T follicular helper cell (primary cell): ENCODE measurements around the gene UGT1A7.

Experiments used
- DNase-seq: peaks from one replicate; pipeline ENCODE4 v3.0.0-alpha.2; 2020; ENCODE audit warnings: low read depth

The UGT1A7 gene

DNA sequence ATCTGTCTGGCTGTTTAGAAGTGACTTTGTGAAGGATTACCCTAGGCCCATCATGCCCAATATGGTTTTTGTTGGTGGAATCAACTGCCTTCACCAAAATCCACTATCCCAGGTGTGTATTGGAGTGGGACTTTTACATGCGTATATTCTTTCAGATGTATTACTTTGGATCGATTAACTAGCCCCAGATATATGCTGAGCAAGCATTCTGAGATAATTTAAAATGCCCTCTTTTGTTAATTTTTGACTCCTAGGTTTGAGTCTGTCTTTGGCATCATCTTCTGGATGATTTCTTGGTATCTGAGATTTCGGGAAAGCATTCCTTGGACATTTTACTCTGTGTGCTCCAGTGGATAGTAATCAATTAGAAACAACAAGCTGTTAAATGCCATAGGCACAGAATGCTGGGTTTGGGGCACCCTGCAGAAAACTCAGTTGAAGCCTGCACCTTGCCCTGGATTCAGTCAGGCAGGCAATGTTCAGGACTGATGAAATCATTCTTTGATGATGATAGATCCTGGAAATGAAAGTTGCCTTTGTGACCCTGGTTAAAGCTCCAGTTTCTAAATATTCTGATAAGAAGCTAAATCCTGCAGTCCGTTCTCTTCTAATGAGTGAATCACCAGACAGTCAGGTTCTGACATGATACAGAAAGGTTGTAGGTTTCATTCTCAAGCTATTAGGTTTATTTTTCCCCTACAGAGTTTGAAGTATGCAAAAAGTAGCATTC, 79.5 kb downstream of the UGT1A7 start:
- DNase-seq: no peak

GRCh38 chr2:233764264-233764663, 82.6 kb downstream of the UGT1A7 start:
- no peak for DNase-seq

GRCh38 chr2:233764761-233765160, 83.1 kb downstream of the UGT1A7 start:
- DNase-seq: no peak

DNA sequence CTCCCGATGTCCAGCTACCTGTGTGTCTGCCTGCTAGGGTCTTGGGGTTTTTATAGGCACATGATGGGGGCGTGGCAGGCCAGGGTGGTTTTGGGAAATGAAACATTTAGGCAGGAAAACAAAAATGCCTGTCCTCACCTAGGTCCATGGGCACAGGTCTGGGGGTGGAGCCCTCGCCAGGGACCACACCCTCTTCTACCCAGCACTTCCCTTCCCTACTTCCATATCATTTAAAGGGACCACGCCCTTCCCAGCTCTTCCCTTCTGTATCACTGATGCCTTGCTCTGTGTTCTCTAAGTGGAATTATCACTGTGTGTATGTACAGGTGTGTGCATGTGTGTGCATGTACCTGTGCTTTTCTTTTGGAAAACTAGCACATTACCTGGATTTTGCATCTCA, 84.7 kb downstream of the UGT1A7 start:
- no peak for DNase-seq

DNA sequence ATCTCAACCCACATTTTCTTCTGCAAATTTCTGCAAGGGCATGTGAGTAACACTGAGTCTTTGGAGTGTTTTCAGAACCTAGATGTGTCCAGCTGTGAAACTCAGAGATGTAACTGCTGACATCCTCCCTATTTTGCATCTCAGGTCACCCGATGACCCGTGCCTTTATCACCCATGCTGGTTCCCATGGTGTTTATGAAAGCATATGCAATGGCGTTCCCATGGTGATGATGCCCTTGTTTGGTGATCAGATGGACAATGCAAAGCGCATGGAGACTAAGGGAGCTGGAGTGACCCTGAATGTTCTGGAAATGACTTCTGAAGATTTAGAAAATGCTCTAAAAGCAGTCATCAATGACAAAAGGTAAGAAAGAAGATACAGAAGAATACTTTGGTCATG, 86.4 kb downstream of the UGT1A7 start:
- DNase-seq: no peak

DNA sequence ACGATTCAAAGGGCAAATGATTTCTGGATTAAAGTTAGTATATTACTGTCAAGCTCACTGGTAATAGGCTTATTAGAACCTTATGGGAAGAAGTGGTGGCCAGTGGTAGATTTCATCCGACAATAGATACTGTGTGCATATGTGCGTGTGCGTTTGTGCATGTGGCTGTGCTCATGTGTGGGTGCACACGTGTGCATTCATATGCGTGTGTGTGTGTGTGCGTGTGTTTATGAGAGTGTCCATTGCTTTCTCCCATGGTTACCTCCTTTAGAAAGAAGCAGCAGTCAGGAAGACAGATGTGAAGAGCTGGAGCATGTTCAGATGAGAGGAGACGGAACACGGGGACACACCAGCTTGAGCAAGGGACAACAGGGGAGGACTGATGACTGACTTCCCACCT, 87.6 kb downstream of the UGT1A7 start:
- DNase-seq: no peak

- DNase-seq: no peak
Measured at GRCh38 chr2:233772153-233772552, 90.5 kb downstream of the UGT1A7 start.

GRCh38 chr2:233772583-233772982, 90.9 kb downstream of the UGT1A7 start:
- no peak for DNase-seq

- DNase-seq: no peak
Measured at GRCh38 chr2:233773854-233774253, 92.2 kb downstream of the UGT1A7 start.

DNA sequence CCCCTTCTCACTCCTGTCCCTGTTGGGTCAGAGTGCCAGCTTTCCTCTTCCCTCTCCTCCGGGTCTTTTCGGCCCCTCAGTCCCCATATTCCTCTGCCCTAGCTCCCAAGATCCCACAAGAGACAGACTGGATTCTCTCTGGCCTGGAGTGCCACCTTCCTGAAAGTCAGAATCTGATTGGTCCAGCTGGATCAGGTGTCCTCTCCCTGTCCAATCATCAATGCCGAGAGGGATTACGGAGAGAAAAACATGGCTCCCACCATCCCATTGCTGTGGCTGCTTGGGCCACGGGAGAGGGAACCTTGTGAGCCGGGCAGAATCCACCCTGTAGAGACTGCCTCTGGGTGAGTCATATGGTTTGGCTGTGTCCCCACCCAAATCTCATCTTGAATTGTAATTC, 93.7 kb downstream of the UGT1A7 start:
- no peak for DNase-seq

GRCh38 chr2:233778030-233778429, 96.3 kb downstream of the UGT1A7 start, which contains the start of gene MROH2A:
Gene MROH2A (plus strand): TSS chr2:233778330. CDS start chr2:233779359, 1,029 bp downstream.
- DNase-seq: no peak

GRCh38 chr2:233779722-233780121, 98.0 kb downstream of the UGT1A7 start:
- DNase-seq: no peak

GRCh38 chr2:233780771-233781170, 99.1 kb downstream of the UGT1A7 start:
- DNase-seq: no peak

DNA sequence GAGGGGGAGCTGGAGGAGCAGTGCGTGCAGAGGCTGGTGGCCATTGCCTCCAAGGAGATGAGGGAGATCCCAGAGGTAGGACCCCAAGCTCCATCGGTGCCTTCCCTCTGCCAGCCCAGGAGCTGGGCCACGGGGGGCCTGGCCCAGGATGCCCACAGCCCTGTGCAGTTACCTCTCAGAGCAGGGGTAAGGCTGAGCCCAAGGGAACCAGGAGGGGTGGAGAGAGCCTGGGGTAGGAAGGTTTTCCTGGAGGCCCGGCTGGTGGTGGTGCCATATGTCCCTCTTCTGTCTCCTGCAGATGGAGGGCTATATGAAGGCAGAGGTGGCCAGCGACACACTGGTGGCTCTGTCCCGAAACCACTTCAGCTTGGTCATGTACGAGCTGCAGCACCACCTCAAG, 107.9 kb downstream of the UGT1A7 start:
- DNase-seq: no peak

DNA sequence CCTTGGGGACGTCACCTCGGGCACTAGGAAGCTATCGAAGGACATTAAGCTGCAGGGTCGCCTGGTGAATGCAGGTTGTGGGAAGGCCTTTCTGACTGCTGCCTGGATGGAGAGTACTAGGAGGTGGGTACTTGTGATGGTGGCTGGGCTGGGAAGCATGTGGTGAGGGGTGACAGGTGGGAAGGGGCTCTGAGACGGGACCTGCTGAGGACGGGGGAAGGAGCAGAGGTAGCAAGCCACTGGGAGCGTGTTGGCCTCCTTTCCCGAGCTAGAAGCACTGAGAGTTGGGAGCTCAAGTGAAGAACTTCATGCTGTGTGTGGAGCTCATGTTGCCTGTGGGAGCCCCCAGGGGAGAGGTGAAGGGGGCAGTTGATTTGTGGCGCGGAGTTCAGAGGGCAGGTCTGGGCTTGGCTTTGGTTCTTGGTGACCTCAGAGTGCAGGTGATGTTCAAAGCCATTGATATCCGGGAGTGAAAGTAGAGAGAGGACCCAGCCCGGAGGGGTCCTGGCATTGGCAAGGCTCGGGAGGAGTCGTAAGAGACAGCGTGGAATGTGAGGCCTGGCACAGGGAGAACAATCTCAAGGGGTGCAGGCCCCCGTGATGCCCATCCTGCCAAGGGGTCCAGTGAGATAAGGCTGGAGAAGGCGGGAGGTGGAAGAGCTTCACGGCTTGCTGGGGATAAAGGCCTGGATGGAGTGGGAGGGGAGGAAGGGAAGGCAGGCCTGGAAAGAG, 109.6 kb downstream of the UGT1A7 start:
- DNase-seq: no peak

DNA sequence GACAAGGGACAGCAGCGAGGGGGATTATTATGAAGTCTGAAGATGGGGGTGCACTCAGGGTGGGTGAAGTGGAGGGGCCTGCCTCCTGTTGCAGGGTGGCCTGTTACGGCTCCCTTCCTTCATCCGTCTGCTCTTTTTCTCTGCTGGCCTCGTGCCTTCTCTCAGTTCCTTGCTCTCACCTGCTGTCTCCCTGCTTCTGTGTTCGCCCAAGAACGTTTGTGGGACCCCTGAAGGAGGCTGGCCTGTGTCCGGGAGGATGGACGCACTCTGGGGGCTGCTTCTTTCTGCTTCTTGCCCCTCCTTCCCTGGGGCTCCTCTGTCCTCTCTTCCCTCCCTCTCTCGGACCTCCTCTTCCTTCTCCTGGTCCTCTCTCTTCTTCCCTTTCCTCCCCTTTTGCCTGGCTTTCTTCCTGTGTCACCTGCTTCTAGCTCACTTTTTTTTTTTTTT, 110.2 kb downstream of the UGT1A7 start:
- no peak for DNase-seq

- DNase-seq: no peak
Measured at GRCh38 chr2:233792720-233793119, 111.0 kb downstream of the UGT1A7 start.

DNA sequence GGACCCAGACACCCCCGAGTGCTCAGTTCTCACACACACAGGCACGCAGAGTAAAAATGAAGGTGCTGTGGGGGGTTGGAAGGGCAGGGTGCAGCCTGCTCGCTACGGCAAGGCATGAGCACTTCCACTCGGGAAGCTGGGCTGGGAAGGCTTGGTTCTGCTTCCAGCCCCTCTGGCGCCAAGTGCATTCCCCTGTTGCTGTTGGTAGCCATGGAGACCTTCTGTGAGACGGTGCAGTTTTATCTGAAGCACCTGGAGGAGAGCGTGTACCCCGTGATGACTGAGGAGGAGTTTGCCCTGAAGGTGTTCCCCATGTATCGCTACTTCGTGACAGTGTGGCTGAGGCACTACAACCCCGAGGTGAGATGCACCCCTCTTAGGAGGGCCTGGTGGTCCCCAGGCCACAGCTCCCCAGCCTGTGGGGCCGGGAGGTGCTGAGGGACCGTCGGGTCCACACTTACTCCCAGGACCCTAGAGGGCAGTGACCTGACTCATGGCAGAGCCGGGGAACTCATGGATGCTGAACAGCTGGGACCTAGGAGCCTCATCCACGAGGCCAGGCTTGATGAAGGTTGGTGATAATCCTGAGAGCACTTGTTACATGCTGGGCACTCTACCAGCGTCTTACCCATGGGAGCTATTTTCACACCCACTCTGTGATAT, 111.9 kb downstream of the UGT1A7 start:
- DNase-seq: no peak

DNA sequence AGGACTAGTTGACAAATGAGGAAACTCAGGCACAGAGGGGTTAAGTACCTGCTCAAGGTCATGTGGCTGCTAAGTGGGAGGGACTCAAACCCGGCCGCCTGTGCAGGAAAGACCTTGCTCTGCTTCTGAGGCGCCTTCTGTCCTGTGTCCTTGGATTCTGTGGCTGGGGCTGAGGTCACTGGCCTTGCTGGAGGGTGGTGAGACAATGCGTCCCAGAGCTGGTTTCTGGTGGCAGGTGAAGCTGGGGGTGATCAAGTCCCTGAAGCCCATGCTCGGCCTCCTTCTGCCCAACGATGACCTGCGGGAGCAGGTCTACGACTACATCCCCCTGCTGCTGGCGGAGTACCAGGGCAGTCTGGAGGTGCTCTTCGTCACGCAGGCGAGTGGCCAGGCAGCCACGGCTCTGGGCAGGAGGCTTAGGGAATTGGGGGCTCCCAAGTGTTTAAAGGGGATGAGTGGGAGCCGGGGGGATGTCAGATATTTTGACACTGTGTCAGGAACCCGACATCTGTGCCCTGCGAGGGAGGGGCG, 112.5 kb downstream of the UGT1A7 start:
- DNase-seq: no peak

- DNase-seq: no peak
Measured at GRCh38 chr2:233795735-233796171, 114.1 kb downstream of the UGT1A7 start.

GRCh38 chr2:233796254-233796653, 114.6 kb downstream of the UGT1A7 start:
- no peak for DNase-seq

DNA sequence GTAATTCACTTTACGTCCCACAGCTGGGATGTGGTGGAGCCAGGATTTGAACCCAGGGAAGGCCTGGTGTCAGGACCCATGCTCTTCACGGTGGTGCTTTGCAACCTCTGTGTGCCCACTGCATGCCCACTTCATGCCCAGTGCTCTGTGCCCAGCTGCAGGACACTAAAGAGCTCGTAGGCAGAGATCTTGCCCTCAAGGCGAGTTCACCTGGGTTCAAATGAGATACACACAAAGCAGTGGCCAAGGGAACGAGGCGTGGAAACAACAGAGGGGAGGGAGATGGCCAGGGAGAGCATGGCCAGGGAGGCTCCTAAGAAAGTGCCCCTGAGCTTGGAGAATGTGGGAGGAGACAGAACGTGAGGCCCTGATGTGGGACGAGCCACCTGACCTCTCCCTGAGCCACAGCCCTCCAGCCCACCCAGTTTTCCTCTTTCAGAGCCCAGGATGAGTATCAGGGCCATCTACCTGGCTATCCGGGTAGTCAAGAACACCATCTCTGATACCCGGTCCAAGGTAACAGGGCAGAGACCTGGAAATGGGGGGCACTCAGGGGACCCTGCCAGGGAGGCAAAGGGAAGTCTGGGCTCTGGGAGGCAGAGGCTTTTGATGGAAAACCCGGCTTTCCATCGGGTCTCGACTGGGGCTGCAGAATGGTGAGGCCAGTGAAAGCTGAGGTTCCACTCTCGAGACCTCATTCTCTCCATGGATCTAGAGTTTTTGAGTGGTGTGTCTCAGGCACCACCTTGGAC, 116.8 kb downstream of the UGT1A7 start:
- DNase-seq: no peak
